T47D (cell line): ENCODE measurements around the gene PIP5K1C.
A peak's percentile ranks its signal among the peaks of the same experiment; 100 is the strongest.

Experiments used
- DNase-seq, 2 experiments: peaks; one replicate each; pipeline versions ENCODE4 v3.0.0 to v3.0.0-alpha.2; 2011 to 2012; ENCODE audit warnings: low read depth in 1 of 2, low spot score in 1 of 2
- JUND ChIP-seq: IDR thresholded peaks from 2 replicates; pipeline ENCODE4 v1.6.1; 2012; ENCODE audit warnings: low read depth
- in situ Hi-C: cut with HindIII; loops from 2 replicates; pipeline ENCODE4 v1.10.0; 2016; ENCODE audit warnings: low sequenced_read_pairs, low pct_unique_long_range_greater_than_20kb

Gene PIP5K1C

DNA sequence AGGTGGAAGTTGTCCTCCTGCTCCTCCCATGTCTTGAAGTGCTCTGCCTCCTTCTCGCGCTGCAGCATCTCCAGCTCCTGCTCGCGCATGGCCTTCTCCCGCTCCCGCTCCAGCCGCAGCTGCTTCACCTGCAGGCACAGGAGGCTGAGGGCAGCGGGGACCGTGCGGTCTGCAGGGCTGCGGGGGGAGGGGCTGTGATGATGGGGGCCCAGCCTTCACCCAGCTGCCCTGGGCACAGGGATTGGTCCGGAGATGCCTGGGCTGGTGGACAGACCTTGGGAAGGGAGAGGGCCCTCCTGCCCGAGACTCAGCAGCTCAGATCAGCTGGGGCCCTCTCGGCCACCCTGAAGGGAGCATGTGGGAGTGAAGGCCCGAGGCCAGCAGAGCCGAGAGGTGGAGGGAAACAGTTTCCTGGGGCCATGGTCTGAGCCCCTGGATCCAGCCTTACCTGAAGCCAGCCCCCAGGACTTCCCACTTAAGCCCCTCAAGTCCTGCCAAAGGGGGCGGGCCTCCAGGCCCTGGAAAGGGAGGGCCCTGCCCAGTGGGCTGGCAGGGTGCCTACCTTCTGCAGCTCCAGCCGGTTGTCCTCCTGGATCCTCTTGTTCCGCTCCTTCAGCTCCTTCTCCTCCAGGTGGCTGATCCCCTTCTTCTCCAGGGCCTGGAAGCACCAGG, 80.0 kb downstream of the PIP5K1C start:
- no peak for TF ChIP-seq JUND
- DNase-seq, result no peak
- in situ Hi-C loops, result no loop called here

DNA sequence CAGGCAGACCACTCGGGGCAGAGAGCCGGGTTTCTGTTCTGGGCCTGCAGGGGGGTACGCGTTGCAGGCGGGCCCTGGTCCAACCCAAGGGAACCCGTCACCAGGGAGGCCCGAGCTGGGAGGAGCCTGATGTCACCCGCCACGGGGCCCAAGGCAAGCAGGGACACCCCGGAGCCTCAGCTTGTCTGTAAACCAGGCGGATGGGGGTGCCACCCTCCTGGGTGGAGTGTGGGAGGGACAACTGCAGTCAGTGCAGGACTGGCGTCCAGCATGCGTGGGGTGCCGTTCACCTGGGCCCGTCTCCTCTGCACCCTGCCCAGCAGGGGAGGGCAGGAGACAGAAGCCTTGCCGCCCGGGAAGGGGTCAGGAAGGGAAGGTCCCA, 80.6 kb downstream of the PIP5K1C start:
- in situ Hi-C loops, result no loop called here
- TF ChIP-seq JUND, result no peak
- DNase-seq, result no peak

DNA sequence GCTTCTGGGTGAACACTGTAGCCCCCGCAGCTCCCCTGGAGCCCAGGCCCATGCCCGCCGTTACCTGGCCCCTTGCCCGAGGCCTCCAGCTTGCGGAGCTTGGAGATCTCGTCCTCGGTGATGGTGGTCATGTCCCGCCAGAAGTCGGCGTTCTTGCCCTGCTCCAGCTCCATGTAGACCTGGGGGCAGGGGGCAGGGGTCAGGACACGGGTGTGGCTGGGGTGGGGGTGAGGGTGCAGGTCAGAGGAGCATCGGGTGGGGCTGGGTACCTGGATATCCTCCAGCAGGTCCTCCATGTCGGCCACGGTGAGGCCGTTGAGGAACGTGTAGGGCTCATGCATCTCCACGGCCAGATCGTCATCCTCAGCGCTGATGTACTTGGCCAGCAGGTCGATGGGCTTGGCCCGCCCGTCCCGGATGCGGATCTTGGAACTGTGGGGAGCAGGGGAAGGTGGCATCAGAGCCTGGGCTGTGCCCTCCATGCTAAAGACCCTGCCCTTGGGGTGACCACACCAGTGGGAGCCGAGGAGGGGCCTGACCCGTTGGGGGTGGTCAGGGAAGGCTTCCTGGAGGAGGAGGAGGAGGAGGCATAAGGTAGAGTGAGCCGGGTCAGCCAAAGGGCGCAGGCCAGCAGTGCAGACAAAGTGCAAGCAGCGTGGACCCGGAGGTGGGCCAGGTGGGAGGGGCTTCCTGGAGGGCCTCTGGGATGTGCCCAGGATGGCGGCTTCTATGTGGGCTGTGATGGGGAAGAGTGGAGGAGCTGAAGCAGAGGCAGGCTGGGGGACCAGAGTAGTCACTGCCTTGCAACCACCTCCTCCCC, 81.2 kb downstream of the PIP5K1C start:
- no peak for TF ChIP-seq JUND
- in situ Hi-C loops, result no loop called here
- no peak for DNase-seq

DNA sequence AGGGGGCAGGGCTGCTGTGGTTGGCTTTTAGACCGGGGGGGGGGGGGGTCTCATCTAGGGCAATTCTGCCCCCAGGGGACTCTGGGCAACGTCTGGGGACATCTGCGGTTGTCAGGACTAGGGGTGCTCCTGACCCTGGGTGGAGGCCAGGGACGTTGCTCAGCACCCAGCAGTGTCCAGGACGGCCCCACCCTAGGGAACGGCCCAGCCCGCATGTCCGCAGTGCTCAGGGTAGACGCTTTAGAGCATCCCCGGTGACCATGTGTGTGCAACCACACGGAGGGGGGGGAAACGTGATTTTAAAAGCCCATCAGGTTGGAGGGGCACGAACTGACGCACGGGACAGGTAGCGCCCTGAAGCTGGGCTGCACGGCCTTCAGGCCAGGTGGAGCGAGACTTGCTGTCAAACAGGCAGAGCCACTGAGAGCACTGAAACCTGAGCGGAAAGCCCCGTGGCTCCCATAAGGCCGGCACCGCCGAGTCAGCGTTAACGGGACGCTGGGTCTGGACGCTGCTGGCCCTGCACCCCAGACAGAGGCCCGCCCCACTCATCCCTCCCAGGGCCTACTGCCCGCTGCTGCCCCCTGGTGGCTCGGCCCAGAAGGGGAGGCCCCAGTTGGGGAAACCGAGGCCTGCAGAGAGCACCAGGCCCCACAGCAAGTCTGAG, 82.0 kb downstream of the PIP5K1C start:
- TF ChIP-seq JUND, result no peak
- in situ Hi-C loops, result no loop called here
- DNase-seq, result peak; percentile 33 to 55

DNA sequence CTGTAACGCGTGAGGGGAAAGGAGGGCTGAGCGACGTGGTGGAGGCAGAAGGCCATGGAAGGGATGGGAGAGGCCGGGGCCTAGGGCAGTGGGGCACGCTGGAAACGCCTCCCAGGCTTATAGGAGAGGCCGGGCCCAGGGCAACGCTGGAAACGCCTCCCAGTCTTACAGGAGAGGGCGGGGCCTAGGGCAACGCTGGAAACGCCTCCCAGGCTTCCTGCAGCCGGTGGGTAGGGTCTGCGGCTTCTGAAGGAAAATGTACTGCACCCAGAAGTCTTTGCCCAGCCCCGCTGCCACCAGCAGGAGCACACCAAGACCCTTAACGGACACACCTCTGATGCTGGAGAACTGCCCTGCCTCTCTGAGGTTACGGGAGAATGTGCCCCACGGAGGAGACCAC, 82.8 kb downstream of the PIP5K1C start:
- in situ Hi-C loops, result no loop called here
- DNase-seq, result no peak
- no peak for TF ChIP-seq JUND

DNA sequence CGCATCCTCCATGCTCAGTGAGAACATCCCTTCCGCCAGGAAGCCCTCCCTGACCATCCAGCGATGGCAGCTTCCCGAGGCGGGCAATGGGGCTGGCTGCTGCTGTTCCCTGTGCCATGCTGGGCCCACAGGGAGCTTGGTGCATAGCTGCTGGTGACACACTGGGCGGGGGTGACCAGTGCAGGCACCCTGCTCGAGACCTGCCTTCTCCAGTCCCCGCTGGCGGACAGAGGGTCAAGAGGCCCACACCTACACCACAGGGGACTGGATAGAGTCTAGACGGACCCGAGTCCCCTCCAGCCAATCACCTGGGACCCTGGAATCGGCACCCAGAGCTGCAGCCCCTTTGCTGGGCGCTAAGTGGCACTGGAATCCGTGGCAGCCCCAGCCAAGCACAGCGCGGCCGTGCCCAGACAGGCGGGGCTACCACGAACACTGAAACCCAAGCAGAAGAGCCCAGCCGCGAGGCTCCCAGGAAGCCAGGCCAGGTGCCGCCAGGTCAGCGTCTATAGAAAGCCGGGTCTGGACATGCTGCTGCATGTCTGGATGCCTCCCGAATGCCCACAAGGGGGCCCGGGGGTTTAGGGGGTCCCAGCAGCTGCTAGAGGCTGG, 84.6 kb downstream of the PIP5K1C start:
- DNase-seq, result no peak
- in situ Hi-C loops, result no loop called here
- TF ChIP-seq JUND, result no peak

DNA sequence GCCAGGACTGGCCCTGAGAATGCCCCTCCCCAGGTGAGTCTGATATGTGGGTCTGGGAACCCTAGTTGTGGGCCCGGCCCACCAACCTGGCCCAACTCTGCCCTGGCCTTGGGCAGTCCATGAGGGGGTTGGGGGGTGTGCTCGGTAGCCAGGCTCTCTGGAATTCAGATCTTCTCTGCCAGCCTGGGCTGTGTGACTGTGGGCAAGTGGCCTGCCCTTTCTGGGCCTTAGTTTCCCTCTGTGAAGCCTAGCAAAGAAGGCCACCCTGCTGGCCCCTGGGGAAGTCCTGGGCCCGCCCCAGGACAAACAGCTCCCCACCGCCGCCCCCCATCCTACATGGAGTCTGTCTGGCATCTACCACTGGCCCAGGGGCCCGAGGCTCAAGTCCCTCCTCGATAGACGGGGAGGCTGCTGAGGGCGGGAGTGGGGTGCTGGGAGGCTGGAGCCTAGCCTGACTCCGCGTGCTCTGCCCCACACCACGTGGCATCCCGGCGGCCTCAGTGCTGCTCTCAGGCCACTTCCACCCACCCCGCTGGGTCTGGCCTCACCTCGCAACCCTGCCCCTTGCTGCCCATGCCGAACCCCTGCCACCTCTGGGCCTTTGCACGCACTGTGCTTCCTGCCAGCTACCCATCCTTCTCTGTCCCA, 85.3 kb downstream of the PIP5K1C start:
- no peak for DNase-seq
- in situ Hi-C loops, result no loop called here
- TF ChIP-seq JUND, result no peak

DNA sequence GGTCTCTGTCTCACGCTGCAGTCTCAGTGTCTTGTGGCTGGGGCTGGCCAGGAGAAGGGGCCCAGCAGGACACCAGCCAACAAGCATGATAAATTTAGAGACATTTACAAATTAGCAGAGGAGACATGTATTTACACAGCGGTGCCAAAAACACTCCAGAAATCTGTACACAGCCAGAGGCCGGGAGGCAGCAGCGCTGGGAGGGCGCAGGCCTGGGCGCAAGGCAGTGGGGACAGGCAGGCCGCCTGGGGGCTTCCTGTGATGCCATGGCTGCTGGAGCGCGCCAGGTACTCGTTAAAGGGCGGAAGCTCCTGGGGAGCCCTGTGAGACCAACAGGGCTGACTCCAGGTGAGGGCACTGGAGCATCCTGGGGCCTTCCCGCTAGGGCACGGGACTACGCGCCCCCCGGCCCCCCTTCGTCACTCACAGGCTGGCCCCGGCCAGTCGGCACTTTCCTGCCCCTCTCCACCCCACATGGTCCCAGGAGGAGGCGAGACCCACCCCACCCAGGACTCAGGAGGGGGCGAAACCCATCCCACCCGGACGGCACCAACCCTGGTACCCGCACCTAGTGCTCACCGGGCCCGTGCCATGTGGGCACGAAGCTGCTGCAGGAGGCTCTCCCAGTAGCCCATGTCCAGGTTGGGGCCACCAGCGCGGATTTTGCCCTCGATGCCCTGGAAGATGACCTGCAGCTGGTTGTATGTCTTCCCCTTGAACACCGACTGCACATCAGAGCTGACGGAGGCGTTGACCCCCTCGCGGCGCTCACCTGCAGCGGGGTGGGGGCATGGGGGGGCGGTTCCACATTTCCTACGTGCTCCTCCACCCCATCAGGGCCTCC, 86.2 kb downstream of the PIP5K1C start:
- no peak for DNase-seq
- in situ Hi-C loops, result no loop called here
- no peak for TF ChIP-seq JUND

DNA sequence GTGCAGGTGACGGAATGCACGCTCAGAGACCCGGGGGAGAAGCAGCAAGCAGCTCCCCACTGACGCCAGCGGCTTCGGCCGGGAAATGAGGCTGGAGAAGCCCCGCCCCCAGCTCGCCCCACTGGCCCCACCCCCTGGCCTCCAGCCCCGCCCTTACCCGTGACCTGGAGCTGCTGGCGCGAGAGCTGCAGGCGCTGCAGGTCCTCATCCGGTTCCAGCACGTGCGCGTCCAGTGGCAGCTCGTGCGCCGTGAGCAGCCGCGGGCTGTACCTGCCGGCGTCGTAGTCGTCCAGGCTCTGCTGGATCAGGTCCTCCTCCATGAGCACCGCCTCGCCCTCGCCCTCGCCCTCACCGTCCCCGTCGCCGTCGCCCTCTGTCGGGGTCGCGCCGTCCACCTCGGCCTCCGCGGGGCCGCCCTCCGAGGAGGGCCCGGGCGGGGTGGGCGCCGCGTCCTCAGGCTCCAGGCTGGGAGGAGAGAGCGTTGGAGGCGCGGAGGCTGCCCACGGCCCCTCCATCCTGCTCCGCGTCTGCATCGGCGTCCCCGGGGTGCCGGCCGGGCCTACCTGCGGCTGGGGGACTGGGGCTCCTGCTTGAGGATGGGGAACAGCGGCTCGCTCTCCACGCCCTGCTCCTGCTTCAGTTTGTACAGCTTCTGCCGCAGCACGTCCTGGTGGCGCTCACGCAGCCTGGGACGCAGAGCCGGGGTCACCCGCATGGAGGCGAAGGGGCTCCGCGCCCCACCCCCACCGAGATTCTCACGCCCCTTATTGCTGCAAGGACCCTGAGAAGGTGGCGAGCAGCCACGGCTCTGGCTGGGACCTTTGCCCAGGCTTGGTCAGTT, 87.1 kb downstream of the PIP5K1C start:
- no peak for TF ChIP-seq JUND
- DNase-seq, result no peak
- in situ Hi-C loops, result no loop called here

DNA sequence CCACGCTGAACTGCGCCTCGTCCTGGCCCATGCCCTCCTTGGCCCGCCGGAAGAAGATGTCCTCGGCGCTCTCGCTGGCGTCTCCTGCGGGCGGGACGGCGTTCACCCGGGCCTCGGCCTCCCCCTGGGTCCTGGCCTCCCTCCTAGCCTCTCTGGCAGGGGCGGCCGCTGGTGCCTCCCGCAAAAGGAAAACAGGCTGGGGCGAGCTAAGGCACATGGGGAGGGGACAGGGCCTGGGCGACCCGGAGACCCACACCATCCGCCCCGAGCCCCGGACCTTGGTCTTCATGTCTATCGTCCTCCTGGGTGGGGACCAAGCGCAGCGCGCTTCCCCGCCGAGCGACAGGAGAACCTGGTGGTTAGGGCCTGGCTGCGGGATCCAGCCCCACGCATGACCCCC, 87.9 kb downstream of the PIP5K1C start:
- DNase-seq, result no peak

DNA sequence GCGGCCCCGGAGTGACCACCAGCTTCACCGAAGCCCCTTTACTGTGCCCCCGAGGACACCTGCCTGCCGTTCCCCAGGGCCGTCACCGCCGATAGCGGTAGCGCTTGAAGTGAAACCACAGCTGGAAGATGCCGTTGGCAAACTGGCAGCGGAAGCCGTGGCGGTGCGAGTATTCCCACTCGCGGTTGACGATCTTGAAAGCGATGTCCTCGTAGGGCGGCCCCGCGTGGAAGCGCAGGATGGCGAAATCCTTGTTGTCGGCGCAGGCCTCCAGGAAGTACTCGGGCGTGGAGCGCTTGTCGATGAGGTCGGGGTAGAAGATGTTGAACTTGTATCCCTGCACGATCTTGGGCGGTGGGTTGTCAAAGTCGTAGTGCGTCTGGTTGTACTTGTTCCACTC, 88.4 kb downstream of the PIP5K1C start:
- TF ChIP-seq JUND, result no peak
- in situ Hi-C loops, result no loop called here
- DNase-seq, result no peak

More for the DNA sequence above, 87.9 kb downstream of the PIP5K1C start:
- in situ Hi-C loops, result no loop called here
- TF ChIP-seq JUND, result no peak
